HepG2 (cell line): ENCODE data around the gene SLC26A2. TPM values are rescaled to one million over a fixed set of nuclear protein-coding genes. Genes with fewer than 3 reads are reported as not detected.

Experiments
- ATAC-seq: fragments of 200-7000 bp; cut with Tn5 transposase; 3 replicates; pipeline ENCODE4 v1.9.1; 2020; ENCODE audit warnings: mild to moderate bottlenecking, moderate library complexity
- BruUV-seq: library from RNA; stranded (reverse); fragments of 400-500 nt; replicated peaks from 2 replicates; lab custom pipeline; 2021; lab: Mats Ljungman, UMichigan
- CTCF ChIA-PET: fragments of 300-600 bp; formaldehyde crosslinking; extraction: SDS; loops from one replicate; lab custom pipeline; 2021; ENCODE audit warnings: low total read pairs, inconsistent platforms, low intra/inter-chr PET ratio; lab: Yijun Ruan, JAX
- POLR2A ChIA-PET: fragments of 350-600 bp; sonication (Branson Sonifier 250); formaldehyde crosslinking; loops from one replicate; lab custom pipeline; 2020; ENCODE audit warnings: antibody characterized with exemption, inconsistent platforms; lab: Yijun Ruan, JAX
- DNase-seq: peaks from one replicate; pipeline ENCODE4 v3.0.0-alpha.2; 2015; ENCODE audit warnings: low spot score
- FAIRE-seq: peaks from 3 replicates; lab custom pipeline; 2011; peaks lifted over from hg19 to GRCh38; lab: Jason Lieb, UNC
- H2AFZ ChIP-seq: one replicate; pipeline ENCODE4 v1.6.1; 2011; ENCODE audit warnings: low read length, inconsistent platforms
- H3K27ac ChIP-seq: fragments of 300-600 bp; 3 replicates; pipeline ENCODE4 v1.8.0; 2011; ENCODE audit warnings: mixed run types, mild to moderate bottlenecking, mixed read lengths, low read length, inconsistent platforms; ENCODE audit not compliant: insufficient read depth; ENCODE audit errors: extremely low read length
- H3K27me3 ChIP-seq, 2 experiments: fragments of 200-600 bp in 1 of 2; 2 replicates in 1 of 2; 3 replicates in 1 of 2; pipeline versions ENCODE4 v1.6.0 to v1.8.0; 2011; ENCODE audit warnings: low read length in 2 of 2, mild to moderate bottlenecking in 2 of 2, moderate library complexity in 2 of 2, inconsistent platforms in 1 of 2; ENCODE audit not compliant: insufficient read depth in 2 of 2, control insufficient read depth in 1 of 2
- H3K36me3 ChIP-seq, 2 experiments: fragments of 200-600 bp in 1 of 2; replicated peaks in 1 of 2; 2 replicates in 1 of 2; 3 replicates in 1 of 2; pipeline versions ENCODE4 v1.5.1 to v1.8.0; 2011; ENCODE audit warnings: low read length in 2 of 2, inconsistent platforms in 1 of 2; ENCODE audit not compliant: insufficient read depth in 2 of 2, control insufficient read depth in 1 of 2
- H3K4me1 ChIP-seq: 2 replicates; pipeline ENCODE4 v1.5.1; 2012; ENCODE audit warnings: low read length, inconsistent platforms; ENCODE audit not compliant: insufficient read depth
- H3K4me2 ChIP-seq: 2 replicates; pipeline ENCODE4 v1.6.0; 2011; ENCODE audit warnings: low read depth, low read length, inconsistent platforms
- H3K4me3 ChIP-seq, 3 experiments: fragments of 200-600 bp in 1 of 3; sonication (generic), shearing (Covaris generic) in 1 of 3; replicated peaks in 1 of 3; 2 replicates each; pipeline ENCODE4 v1.5.1; 2011 to 2016; ENCODE audit warnings: low read length in 3 of 3, inconsistent platforms in 2 of 3, low read depth in 2 of 3, mild to moderate bottlenecking in 2 of 3, control low read depth in 1 of 3, mixed read lengths in 1 of 3; ENCODE audit not compliant: insufficient read depth in 1 of 3
- H3K79me2 ChIP-seq: one replicate; pipeline ENCODE4 v1.6.1; 2011; ENCODE audit warnings: low read length, inconsistent platforms; ENCODE audit not compliant: insufficient read depth
- H3K9ac ChIP-seq: 2 replicates; pipeline ENCODE4 v1.6.0; 2011; ENCODE audit warnings: mild to moderate bottlenecking, low read depth, low read length, inconsistent platforms; ENCODE audit not compliant: insufficient read depth
- H3K9me3 ChIP-seq: 2 replicates; pipeline ENCODE4 v1.5.1; 2012; ENCODE audit warnings: mild to moderate bottlenecking, low read length
- H4K20me1 ChIP-seq: 2 replicates; pipeline ENCODE4 v1.6.0; 2011; ENCODE audit warnings: inconsistent platforms, mild to moderate bottlenecking, low read length, moderate library complexity; ENCODE audit not compliant: insufficient read depth
- FOXP1 ChIP-seq, 2 experiments: fragments of 450-650 bp in 1 of 2; IDR thresholded peaks; 2 replicates each; pipeline ENCODE4 v1.6.1; 2017 to 2018; ENCODE audit warnings: antibody characterized with exemption in 1 of 2
- PAXIP1 ChIP-seq: sonication (generic); formaldehyde crosslinking; conservative IDR thresholded peaks from 2 replicates; pipeline ENCODE4 v1.4.0; 2020; ENCODE audit warnings: mild to moderate bottlenecking, missing genetic modification reagents, moderate library complexity
- SIX4 ChIP-seq: sonication (generic); formaldehyde crosslinking; IDR thresholded peaks from 2 replicates; pipeline ENCODE4 v1.4.0; 2020; ENCODE audit warnings: missing genetic modification reagents
- SOX6 ChIP-seq, 2 experiments: fragments of 450-650 bp in 1 of 2; sonication (generic) in 1 of 2; formaldehyde crosslinking in 1 of 2; IDR thresholded peaks; 2 replicates each; pipeline versions ENCODE4 v1.4.0 to v1.6.1; 2017 to 2020; ENCODE audit warnings: antibody characterized with exemption in 1 of 2, mild to moderate bottlenecking in 1 of 2, missing genetic modification reagents in 1 of 2
- ZNF672 ChIP-seq: sonication (generic); formaldehyde crosslinking; IDR thresholded peaks from 2 replicates; pipeline ENCODE4 v1.8.1; 2022; ENCODE audit warnings: missing genetic modification reagents
- WGBS: methylation state at CpG from one replicate; pipeline ENCODE4 v1.1.6; 2017; ENCODE audit warnings: low lambda C conversion rate; 5-methylcytosine and 5-hydroxymethylcytosine counted together
- in situ Hi-C: cut with HindIII; loops from 2 replicates; pipeline ENCODE4 v1.10.0; 2017; ENCODE audit warnings: low pct_unique_long_range_greater_than_20kb; ENCODE audit not compliant: extremely low pct_ligation_motif_present
- intact Hi-C: fragments of 100-400 bp; cut with micrococcal nuclease; formaldehyde crosslinking; loops from one replicate; pipeline ENCODE4 v1.10.0; 2022; ENCODE audit not compliant: unreplicated experiment
- polyA plus RNA-seq, 8 experiments: library from polyadenylated mRNA; depleted of rRNA in 3 of 8; stranded (reverse) in 7 of 8; unstranded in 1 of 8; fragments of >200 nt; fragmentation: Illumina TruSeq in 4 of 8; extraction: Trizol in 4 of 8; gene quantifications; 2 replicates each; pipeline versions ENCODE4 v1.2.1 to v1.2.3, GENCODE V29; 2011 to 2016; ENCODE audit warnings: low read depth in 4 of 8, missing spikeins in 1 of 8, mixed read lengths in 1 of 8; ENCODE audit not compliant: insufficient read depth in 1 of 8
- total RNA-seq, 5 experiments: library from RNA; depleted of rRNA; stranded (reverse); fragments of >200 nt; fragmentation: Illumina TruSeq; extraction: Trizol; gene quantifications; 2 replicates each; pipeline ENCODE4 v1.2.3, GENCODE V29; 2016; ENCODE audit warnings: low read depth in 1 of 5

The SLC26A2 gene
- total and polyA plus RNA-seq, 2 of the 13 experiments (the other 11 are each of a cell fraction or from before 2014, with no cell fraction given) = 2.2 to 7.9 TPM

GRCh38 chr5:149975409-149975808 lies 14.9 kb downstream of the SLC26A2 start:
- Histone ChIP-seq H4K20me1 (no peaks in the 10 kb centered on the region), H3K79me2 (no peaks in the 10 kb centered on the region), H3K36me3 (no peaks in the 10 kb centered on the region), H3K4me3 (no peak overlapping the region), H3K4me2 (no peak overlapping the region), H2AFZ (no peak overlapping the region), H3K9ac (no peak overlapping the region), H3K4me1 (peaks cover 37% of the 10 kb centered on the region), H3K27ac (peak overlapping the region; percentile 3), H3K9me3 (no peaks in the 10 kb centered on the region), H3K27me3 (no peaks in the 10 kb centered on the region)
- intact Hi-C loops = no loop called here
- 52% methylated on average over 2 of the region's 2 CpGs for WGBS
- ChIA-PET CTCF (no interaction called here), POLR2A (interaction anchor here (1.3 kb wide), 1 partner anchor 15 kb away, joined by 4 read pairs; the partner anchor contains the start of gene SLC26A2)
- BruUV-seq = no TSS peak
- FAIRE-seq = no peak
- TF ChIP-seq PAXIP1 (peak; percentile 59; the same call in 1 of the 2 replicates), ZNF672 (no peak), FOXP1 (IDR thresholded peaks at IDR 0.05) (no peak), FOXP1 (CRISPR knock-in tag; IDR thresholded peaks at IDR 0.05) (peak; percentile 9; the same call in 1 of the 2 replicates), SIX4 (no peak), SOX6 (IDR thresholded peaks at IDR 0.05) (no peak), SOX6 (CRISPR knock-in tag; IDR thresholded peaks at IDR 0.05) (peak; percentile 37; the same call in 1 of the 2 replicates)
- peak; percentile 60; the same call in 2 of the 3 replicates for ATAC-seq
- in situ Hi-C loops = loop anchor here (25.0 kb wide), 1 partner anchor 338 kb away; no protein-coding TSS in a partner anchor
- no peak for DNase-seq
